GM12864 (cell line): ENCODE results near the gene ETV7.
"Not testable (repeated sequence)": the region's sequence is repeated elsewhere in the genome, so short reads cannot be mapped to it uniquely, and the experiment has no call there.

ENCODE experiments used
- DNase-seq: peaks from one replicate; pipeline ENCODE4 v3.0.0-alpha.2; 2011; ENCODE audit warnings: low read depth
- H3K4me3 ChIP-seq: 2 replicates; pipeline ENCODE4 v1.5.1; 2011; ENCODE audit warnings: mild to moderate bottlenecking, low read depth, low read length, control low read depth
- TF ChIP-seq, protein P1 (sequence below): IDR thresholded peaks from 2 replicates; pipeline ENCODE4 v1.5.1; 2011; ENCODE audit warnings: low read depth, mild to moderate bottlenecking, moderate library complexity, low read length, control low read depth, inconsistent platforms; ENCODE audit errors: missing control alignments

The ETV7 gene

DNA sequence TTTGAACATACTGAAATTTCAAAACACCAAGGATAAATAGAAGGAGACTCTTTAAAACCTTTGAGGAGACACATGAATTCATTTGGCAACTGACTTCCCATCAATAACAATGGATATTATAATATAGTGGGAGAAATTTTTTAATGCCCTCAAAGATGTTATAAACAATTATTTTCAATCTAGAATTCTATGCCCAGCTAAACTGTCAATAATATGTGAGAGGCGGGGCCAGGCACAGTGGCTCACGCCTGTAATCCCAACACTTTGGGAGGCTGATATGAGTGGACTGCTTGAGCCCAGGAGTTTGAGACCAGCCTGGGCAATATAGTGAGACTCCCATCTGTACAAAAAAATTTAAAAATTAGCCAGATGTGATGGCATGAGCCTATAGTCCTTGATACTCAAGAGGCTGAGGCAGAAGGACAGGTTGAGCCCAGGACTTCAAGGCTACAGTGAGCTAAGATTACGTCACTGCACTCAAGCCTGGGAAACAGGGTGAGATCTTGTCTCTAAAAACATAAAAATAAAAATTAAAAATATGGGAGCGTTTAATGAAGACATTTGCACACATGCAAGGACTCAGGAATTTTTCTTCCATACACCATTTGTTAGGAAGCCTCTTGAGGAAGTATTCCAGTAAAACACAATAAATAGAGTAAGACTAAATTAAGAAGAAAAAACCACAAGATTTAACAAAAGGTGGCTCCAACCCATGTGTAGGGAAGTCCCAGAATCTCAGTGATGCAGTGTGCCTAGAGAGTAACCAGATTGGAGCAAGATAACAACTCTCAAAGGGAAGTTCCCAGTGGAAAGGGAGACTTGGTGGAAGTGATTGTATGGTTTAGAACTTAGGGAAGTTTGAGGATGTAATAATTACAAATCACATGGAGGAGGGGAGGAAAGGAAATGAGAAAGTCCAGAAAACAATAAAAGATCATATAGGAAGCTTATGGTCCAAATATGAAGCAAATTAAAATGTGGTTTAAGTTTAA is 26.3 kb upstream of the ETV7 start:
- TF ChIP-seq, protein P1, sequence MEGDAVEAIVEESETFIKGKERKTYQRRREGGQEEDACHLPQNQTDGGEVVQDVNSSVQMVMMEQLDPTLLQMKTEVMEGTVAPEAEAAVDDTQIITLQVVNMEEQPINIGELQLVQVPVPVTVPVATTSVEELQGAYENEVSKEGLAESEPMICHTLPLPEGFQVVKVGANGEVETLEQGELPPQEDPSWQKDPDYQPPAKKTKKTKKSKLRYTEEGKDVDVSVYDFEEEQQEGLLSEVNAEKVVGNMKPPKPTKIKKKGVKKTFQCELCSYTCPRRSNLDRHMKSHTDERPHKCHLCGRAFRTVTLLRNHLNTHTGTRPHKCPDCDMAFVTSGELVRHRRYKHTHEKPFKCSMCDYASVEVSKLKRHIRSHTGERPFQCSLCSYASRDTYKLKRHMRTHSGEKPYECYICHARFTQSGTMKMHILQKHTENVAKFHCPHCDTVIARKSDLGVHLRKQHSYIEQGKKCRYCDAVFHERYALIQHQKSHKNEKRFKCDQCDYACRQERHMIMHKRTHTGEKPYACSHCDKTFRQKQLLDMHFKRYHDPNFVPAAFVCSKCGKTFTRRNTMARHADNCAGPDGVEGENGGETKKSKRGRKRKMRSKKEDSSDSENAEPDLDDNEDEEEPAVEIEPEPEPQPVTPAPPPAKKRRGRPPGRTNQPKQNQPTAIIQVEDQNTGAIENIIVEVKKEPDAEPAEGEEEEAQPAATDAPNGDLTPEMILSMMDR, result no peak
- DNase-seq, result no peak
- H3K4me3 ChIP-seq, result no peak overlapping the region

DNA sequence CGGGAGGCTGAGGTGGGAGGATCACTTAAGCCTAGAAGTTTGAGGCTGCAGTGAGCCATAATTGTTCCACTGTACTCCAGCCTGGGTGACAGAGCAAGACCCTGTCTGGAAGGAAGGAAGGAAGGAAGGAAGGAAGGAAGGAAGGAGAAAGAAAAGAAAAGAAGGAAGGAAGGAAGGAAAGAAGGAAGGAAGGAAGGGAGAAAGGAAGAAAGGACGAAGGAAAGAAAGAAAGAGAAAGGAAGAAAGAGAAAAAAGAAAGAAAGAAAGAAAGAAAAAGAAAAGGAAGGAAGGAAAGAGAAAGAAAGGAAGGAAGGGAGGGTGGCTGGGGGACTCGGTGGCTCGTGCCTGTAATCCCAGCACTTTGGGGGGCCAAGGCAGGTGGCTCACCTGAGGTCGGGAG is 22.2 kb upstream of the ETV7 start:
- DNase-seq, H3K4me3 ChIP-seq: not testable (repeated sequence)

DNA sequence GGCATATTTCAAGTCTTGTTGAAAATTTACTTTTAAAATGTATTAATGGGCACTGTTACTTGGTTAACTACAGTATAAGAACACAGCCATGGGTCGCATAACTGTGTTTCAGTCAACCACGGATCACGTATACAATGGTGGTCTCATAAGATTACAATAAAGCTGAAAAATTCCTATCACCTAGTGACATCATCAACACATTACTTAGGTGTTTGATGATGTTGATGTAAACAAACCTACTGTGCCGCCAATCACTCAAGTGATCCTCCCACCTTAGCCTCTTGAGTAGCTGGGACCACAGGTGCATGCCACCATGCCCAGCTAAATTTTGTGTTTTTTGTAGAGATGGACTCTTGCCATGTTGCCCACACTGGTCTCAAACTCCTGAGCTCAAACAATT is 16.7 kb upstream of the ETV7 start:
- H3K4me3 ChIP-seq, result no peak overlapping the region
- TF ChIP-seq, protein P1, result no peak
- no peak for DNase-seq

DNA sequence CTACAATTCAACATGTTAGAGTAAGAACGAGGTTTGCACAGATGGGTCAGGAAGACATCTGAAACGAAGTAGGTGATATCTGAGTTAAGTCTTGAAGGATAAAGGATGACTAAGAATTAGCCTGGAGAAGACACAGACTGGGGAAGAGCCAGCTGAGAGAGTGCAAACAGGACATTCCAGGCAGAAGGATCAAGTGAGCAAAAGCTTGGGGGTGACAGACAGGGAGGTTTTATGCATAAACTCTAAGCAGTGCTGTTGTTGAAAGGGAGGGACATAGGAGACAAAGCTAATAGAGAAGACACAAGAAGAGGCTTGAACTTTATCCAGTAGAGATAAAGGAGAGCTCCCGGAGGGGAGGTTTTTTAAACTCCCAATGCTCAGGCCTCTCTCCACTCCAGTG is 15.0 kb upstream of the ETV7 start:
- no peak for DNase-seq
- no peak overlapping the region for H3K4me3 ChIP-seq
- TF ChIP-seq, protein P1, result no peak

DNA sequence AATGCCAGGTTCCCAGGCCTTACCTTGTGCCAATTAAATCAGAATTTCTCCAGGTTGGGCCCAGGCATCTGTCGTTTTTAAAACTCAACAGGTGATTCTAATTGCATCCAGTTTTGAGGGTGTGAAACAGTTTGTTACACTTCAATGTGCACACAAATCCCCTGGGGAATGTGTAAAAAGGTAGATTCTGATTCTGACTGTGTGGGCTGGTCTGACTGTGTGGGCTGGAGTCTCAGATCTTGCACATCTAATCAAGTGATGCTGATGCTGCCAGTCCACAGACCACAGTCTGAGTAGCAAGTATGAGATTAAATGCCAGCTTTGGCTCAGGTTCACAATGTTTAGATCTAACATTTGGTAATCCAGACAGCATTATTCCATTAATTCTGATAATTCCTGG is 12.5 kb upstream of the ETV7 start:
- DNase-seq, result no peak
- TF ChIP-seq, protein P1, result no peak
- H3K4me3 ChIP-seq, result no peak overlapping the region

- TF ChIP-seq, protein P1, result peak; percentile 12
- no peak for DNase-seq
Measured at GRCh38 chr6:36392621-36393020, 5.2 kb upstream of the ETV7 start.

GRCh38 chr6:36389353-36389752 is 1.9 kb upstream of the ETV7 start:
- TF ChIP-seq, protein P1, result no peak
- no peak for DNase-seq
- no peak overlapping the region for H3K4me3 ChIP-seq

More at GRCh38 chr6:36392621-36393020, 5.2 kb upstream of the ETV7 start:
- no peak overlapping the region for H3K4me3 ChIP-seq
